Measurements from ENCODE around the gene PRXL2B.

- TF ChIP-seq, protein P1, sequence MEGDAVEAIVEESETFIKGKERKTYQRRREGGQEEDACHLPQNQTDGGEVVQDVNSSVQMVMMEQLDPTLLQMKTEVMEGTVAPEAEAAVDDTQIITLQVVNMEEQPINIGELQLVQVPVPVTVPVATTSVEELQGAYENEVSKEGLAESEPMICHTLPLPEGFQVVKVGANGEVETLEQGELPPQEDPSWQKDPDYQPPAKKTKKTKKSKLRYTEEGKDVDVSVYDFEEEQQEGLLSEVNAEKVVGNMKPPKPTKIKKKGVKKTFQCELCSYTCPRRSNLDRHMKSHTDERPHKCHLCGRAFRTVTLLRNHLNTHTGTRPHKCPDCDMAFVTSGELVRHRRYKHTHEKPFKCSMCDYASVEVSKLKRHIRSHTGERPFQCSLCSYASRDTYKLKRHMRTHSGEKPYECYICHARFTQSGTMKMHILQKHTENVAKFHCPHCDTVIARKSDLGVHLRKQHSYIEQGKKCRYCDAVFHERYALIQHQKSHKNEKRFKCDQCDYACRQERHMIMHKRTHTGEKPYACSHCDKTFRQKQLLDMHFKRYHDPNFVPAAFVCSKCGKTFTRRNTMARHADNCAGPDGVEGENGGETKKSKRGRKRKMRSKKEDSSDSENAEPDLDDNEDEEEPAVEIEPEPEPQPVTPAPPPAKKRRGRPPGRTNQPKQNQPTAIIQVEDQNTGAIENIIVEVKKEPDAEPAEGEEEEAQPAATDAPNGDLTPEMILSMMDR (IDR thresholded peaks at IDR 0.05): no peak
- no peak for TF ChIP-seq EZH2 (IDR thresholded peaks at IDR 0.05)
- no peak for TF ChIP-seq EZH2phosphoT487 (IDR thresholded peaks at IDR 0.05)
Measured at GRCh38 chr1:2610036-2610959, 23.7 kb downstream of the PRXL2B start.

Data from neural progenitor cell (in vitro differentiated cells).